IMR-90 (cell line): Measurements from ENCODE around the gene GNB5.
"Not testable (repeated sequence)": the region's sequence is repeated elsewhere in the genome, so short reads cannot be mapped to it uniquely, and the experiment has no call there.

Experiments
- TF ChIP-seq, protein P1 (sequence below): conservative IDR thresholded peaks from 2 replicates; pipeline ENCODE4 v1.5.1; 2012; ENCODE audit warnings: mild to moderate bottlenecking, low read depth, low read length, improper control_type of control experiment
- TF ChIP-seq, protein P2 (sequence below): fragments of 150-350 bp; IDR thresholded peaks from 2 replicates; pipeline ENCODE4 v1.6.1; 2017; ENCODE audit warnings: mild to moderate bottlenecking, antibody characterized with exemption, low read length, low read depth

DNA sequence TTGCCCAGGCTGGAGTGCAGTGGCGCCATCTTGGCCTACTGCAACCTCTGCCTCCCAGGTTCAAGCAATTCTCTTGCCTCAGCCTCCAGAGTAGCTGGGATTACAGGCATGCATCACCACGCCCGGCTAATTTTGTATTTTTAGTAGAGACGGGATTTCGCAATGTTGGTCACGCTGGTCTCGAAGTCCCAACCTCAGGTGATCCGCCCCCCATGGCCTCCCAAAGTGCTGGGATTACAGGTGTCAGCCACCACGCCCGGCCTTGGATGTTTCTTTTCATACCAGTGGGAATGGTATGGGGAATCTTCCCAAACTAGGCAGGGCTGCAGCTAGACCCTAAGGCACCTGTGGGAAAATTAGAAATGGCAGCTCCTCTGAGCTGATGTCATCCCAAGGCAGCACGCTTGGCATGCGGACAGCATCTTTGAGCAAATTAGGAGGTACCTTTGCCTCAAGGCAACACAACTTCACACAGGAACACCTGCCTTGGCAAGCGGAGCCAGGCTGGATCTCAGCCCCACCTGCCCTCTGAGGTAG lies 47.9 kb upstream of the GNB5 start:
- TF ChIP-seq, protein P1, sequence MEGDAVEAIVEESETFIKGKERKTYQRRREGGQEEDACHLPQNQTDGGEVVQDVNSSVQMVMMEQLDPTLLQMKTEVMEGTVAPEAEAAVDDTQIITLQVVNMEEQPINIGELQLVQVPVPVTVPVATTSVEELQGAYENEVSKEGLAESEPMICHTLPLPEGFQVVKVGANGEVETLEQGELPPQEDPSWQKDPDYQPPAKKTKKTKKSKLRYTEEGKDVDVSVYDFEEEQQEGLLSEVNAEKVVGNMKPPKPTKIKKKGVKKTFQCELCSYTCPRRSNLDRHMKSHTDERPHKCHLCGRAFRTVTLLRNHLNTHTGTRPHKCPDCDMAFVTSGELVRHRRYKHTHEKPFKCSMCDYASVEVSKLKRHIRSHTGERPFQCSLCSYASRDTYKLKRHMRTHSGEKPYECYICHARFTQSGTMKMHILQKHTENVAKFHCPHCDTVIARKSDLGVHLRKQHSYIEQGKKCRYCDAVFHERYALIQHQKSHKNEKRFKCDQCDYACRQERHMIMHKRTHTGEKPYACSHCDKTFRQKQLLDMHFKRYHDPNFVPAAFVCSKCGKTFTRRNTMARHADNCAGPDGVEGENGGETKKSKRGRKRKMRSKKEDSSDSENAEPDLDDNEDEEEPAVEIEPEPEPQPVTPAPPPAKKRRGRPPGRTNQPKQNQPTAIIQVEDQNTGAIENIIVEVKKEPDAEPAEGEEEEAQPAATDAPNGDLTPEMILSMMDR = not testable (repeated sequence)
- TF ChIP-seq, protein P2, sequence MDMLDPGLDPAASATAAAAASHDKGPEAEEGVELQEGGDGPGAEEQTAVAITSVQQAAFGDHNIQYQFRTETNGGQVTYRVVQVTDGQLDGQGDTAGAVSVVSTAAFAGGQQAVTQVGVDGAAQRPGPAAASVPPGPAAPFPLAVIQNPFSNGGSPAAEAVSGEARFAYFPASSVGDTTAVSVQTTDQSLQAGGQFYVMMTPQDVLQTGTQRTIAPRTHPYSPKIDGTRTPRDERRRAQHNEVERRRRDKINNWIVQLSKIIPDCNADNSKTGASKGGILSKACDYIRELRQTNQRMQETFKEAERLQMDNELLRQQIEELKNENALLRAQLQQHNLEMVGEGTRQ = not testable (repeated sequence)
